Keratinocyte (primary cell): Measurements from ENCODE around the gene CD244.

Source experiments
- EZH2 ChIP-seq: IDR thresholded peaks from one replicate; pipeline ENCODE4 v1.6.1; 2012; ENCODE audit warnings: inconsistent platforms, mild to moderate bottlenecking, low read length, moderate library complexity
- TF ChIP-seq, protein P1 (sequence below), 3 experiments: IDR thresholded peaks in 1 of 3; conservative IDR thresholded peaks in 1 of 3; optimal IDR thresholded peaks in 1 of 3; 2 replicates in 2 of 3; 3 replicates in 1 of 3; pipeline versions ENCODE3 to v1.5.1; 2011; ENCODE audit warnings: low read length in 3 of 3, mild to moderate bottlenecking in 3 of 3, moderate library complexity in 2 of 3, control low read depth in 1 of 3, inconsistent platforms in 1 of 3; ENCODE audit not compliant: insufficient read depth in 2 of 3; ENCODE audit errors: extremely low read depth in 1 of 3

DNA sequence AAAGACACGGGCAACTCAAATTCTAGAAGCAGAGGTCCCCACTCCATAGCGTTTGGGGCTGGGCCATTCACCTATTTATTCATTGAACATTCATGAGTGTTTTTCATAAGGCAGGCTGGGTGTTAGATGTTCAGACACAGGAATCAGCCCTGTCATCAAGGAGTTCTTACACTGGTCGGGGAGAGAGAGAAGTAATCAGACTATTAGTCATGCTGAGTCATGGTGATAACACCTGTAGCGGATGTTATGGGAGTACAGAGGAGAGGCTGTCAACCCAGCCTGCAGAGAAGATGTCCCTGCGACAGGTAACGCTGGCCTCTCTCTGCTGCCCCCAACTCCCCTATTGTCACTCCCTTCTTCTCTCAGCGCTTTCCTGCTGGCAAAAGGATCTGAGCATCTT is 49.5 kb downstream of the CD244 start:
- TF ChIP-seq, protein P1, sequence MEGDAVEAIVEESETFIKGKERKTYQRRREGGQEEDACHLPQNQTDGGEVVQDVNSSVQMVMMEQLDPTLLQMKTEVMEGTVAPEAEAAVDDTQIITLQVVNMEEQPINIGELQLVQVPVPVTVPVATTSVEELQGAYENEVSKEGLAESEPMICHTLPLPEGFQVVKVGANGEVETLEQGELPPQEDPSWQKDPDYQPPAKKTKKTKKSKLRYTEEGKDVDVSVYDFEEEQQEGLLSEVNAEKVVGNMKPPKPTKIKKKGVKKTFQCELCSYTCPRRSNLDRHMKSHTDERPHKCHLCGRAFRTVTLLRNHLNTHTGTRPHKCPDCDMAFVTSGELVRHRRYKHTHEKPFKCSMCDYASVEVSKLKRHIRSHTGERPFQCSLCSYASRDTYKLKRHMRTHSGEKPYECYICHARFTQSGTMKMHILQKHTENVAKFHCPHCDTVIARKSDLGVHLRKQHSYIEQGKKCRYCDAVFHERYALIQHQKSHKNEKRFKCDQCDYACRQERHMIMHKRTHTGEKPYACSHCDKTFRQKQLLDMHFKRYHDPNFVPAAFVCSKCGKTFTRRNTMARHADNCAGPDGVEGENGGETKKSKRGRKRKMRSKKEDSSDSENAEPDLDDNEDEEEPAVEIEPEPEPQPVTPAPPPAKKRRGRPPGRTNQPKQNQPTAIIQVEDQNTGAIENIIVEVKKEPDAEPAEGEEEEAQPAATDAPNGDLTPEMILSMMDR (optimal IDR thresholded peaks at IDR 0.05 in 1 of 3, IDR thresholded peaks at IDR 0.05 in 1 of 3, conservative IDR thresholded peaks at IDR 0.05 in 1 of 3; ENCODE audit: extremely low read depth in 1 of 3, insufficient read depth in 2 of 3, low read length in 3 of 3), result no peak
- TF ChIP-seq EZH2, result no peak
